ENCODE results near the gene DNPEP.

The DNPEP gene
- total RNA-seq: 75.3 to 146 reads per million in 2 experiments

DNA sequence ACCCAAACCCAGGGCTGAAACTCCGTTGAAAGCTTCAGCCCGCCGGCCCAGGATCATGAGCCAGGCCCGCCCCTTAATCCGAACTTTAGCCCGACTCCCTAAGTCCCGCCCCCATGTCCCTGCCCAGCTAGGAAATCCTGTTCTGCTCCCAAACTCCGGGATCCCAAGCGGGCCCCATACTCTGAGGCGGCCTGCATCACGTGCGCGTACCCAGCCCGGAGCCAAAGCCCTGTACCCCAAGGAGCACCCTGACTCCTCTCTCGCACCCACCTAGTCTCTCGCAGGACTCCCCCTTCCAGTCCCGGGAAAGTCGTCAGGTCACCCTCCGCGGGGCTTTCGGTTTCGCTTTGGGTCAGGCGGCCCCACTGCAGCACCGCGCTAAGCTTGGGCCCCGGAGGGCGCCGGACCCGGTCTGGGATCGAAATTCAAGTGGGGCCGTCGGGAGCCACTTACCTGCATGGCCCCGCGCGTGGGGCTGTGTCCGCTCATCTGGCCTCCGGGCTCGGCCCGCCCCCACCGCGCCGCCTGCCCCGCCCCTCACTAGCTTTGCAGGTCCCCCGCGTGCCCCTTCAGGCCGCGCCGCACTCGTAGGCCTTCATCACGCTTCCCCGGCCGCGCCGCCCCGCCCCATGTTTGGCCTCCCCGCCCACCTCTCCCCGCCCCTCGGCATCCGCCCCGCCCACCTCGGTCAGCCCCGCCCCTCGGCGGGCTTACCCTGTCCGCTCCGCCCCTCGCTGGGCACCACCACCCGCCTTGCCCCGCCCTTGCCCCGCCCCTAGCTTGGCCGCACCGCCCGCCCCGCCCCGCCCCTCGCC lies at the start of gene DNPEP:
Gene DNPEP (minus strand): TSS at position 607 of the 815 bp plus-strand sequence. CDS start 118 bp downstream, at position 489.
- DNase-seq (ENCODE audit: low read depth): peak; percentile 93

DNA sequence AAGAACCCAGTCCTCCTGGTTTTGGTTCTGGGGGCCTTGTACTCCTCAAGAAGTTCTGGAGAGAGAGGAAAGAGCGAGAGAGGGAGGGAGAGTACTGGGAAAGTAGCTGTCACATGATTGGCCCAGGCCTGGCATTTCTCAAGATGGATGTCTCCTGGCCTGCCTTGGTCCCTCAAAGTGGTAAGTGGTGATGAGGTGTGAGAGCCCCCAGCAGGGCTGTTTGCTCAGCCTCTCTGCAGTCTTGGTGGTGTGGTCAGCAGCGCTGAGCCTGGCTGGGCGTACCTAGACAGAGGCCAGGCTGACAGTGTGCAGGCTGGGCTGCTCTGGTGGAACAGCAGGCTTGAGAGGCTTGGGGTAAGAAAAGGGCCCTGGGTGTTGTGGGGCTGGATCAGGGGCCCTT lies 49.4 kb upstream of the DNPEP start:
- no peak for DNase-seq (ENCODE audit: low read depth)

DNA sequence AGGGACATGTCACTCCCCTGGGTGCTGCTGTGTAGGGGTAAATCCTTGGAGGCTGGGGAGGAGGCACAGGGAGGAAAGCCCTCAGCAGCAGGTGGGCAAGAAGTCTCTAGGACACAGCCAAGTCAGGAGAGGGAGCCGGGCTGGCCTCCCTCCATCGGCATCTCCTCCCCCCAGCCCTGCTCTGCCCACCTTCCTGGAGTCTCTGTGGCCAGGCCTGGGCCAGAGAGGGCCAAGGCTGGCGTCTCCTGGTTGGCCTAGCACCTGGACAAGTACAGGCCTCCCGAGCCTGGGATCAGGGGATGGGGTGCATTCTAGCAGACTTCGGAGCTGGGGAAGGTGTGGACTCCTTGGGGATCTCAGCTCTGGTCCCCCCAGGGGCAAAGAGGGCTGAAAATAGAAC lies 48.8 kb upstream of the DNPEP start:
- DNase-seq (ENCODE audit: low read depth): no peak

DNA sequence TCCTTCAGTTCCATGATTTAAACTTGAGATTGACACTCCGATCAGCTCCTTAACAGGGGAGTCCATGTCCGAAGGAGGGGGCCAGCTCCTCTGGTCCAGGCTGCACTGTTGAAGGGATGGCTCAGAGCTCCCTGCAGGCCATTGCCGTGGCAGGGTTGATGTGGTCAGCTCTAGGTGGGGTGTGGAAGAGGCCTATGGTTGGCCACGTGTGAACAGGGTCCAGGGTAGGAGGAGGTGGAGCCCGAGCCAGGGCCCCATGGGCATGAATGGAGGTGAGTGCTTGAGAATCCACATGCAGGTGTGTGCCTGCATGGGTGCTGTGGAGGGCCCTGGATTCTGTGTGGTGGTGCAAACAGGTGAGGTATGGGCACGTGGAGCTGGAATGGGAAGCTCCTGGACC lies 48.0 kb upstream of the DNPEP start:
- DNase-seq (ENCODE audit: low read depth): no peak

DNA sequence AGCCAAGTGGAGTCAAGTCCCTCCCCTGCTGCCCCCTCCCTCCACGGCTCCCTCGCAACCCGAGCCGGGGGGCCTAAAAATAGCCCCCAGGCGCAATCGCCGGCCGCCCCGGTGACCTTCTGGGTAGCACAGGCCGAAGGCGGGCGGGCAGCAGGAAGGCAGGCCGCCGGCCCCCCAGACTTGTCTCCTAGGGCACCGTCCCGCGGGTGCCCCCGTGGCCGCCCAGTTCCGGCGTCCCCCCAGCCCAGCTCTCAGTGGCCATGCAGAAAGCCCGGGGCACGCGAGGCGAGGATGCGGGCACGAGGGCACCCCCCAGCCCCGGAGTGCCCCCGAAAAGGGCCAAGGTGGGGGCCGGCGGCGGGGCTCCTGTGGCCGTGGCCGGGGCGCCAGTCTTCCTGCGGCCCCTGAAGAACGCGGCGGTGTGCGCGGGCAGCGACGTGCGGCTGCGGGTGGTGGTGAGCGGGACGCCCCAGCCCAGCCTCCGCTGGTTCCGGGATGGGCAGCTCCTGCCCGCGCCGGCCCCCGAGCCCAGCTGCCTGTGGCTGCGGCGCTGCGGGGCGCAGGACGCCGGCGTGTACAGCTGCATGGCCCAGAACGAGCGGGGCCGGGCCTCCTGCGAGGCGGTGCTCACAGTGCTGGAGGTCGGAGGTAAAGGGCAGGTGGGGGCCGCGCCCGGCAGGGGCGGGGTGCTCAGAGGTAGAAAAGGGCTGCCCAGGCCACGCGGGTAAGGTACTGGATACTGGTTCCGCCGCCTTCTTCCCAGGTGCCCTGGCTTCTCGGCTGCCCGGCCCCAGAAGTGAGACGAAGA lies 47.2 kb upstream of the DNPEP start, which contains the start of gene SPEG:
Gene SPEG (plus strand): TSS at position 126 of the 808 bp plus-strand sequence. CDS start 135 bp downstream, at position 261.
- DNase-seq (ENCODE audit: low read depth): no peak

DNA sequence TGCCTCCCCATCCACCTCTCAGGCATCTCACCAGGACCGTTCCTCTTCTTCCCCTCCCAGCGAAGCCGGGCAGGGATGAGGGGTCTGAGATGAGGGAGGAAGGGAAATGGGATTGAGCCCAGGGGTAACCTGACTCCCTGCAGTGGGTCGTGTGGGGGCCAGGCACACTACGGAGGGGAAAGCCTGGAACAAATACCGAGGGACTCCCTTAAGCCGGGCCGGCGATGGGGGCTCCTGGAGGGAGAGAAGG lies 46.7 kb upstream of the DNPEP start:
- no peak for DNase-seq (ENCODE audit: low read depth)

DNA sequence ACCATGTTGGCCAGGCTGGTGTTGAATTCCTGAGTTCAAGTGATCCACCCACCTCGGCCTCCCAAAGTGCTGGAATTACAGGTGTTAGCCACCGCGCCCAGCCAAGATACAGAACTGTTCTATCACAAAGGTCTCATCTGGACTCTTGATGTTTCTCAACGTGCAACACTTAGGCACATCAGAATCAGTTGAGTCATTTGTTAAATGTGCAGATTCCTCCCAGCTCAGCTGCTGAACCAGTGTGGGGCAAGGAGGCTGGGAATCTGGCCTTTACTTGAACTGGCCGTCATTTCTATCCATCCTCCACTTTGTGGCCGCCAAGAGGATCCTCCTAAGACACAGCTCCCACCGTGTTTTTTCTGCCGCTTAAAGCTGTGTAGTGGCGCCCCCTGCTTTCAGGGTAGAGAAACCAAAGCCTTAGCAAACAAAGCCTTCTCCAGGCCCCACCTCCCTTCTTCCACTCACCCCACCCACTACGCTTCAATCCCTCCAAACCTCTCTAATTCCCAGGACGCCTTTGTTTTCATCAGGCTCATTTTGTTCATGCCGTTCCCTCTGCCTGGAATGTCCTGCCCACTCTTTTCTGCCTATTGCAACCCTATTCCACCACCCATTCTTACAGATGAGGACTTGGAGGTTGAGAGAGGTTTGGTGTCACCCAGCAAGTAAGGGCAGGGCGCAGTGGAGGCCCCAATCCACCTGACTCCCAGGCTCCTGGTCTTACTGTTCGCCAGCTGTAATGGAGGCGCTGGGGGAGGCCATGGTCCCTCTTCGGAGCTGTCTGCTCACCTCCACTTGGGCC lies 46.2 kb upstream of the DNPEP start:
- no peak for DNase-seq (ENCODE audit: low read depth)

DNA sequence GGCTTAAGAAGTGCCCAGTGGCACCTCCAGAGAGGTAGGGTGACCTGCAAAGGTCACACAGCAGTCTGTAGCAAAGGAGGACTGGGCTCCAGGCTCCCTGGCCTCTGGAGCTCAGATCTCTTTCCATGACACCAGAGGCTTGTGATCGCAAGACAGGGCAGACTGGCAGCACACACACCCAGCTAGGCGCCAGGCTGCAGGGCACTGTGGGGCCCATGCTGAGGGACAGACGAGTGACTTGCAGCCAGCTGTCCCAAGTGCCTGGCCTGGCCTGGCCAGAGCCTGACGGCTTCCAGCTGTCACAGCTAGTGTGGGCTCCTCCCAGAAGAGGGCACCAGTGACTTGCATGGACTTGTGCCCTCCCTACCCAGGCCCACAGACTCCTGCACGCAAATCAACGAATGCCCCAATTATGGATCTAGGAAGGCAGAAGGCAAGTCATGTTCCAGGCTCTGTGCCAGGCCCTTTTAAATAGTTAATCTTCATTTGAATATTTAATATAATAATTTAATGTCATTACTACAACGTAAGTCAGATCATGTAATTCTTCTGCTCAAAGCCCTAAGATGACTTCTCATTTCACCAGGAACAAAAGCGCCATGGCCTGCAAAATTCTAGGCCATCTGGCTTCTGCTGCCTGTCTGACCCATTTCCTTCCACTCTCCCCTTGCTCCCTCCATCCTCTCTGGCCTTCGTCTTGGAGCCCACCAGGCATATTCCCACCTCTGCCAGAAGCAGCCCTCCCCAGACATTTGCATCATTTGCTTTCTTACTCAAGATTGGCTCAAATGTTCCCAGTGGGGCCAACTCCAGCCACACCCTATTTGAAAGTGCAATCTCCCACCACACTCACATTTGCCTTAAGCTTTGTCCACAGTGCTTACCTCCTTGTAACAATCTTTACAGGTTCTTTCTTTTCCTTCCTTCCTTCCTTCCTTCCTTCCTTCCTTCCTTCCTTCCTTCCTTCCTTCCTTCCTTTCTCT lies 43.2 kb upstream of the DNPEP start:
- DNase-seq (ENCODE audit: low read depth): no peak

DNA sequence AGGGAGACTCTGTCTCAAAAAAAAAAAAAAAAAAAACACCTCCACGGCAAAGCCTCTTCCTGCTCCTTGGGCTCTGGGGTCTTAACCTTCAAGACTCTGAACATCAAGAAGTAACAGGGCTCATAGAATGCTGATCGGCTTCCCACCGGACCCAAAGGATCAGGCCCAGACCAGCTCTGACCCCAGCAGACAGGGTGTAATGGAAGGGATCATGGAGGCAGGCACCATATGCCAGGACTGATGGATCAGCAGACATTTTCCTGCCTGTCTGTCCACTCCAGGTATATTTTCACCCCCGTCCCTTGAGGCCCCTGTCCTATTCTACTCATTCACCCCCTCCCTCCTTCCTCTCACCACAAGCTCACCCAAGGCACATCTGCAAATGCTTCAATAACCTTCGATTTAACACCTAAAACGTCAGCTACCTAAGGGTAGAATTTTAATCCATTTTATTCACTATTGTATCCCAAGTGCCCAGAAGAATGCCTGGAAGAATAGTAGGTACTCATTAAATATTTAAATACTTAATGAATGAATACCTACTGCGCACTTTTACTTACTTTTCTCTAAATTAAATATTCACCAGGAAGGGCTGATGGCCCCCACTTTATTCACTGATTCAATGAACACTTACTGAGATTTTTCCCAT lies 42.4 kb upstream of the DNPEP start:
- DNase-seq (ENCODE audit: low read depth): no peak

DNA sequence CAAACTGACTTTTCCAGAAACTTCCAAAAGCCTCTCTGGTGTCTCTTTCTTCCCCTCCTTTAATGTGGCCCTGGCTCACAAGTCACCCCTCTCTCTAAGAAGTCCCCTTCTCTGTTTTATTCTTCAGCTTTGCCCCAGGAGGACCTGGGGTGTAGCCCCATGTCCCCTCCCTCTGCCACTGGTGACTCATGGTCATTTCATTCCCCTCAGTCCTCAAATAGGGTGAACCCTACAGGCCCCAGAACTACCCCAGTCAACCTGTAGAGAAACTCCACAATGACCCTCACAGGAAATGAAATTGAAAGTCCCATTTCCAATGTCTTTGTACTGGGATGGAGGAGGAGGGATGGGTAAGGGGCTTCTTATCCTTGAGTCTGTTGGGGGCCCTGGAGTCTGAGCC lies 40.8 kb upstream of the DNPEP start:
- no peak for DNase-seq (ENCODE audit: low read depth)

DNA sequence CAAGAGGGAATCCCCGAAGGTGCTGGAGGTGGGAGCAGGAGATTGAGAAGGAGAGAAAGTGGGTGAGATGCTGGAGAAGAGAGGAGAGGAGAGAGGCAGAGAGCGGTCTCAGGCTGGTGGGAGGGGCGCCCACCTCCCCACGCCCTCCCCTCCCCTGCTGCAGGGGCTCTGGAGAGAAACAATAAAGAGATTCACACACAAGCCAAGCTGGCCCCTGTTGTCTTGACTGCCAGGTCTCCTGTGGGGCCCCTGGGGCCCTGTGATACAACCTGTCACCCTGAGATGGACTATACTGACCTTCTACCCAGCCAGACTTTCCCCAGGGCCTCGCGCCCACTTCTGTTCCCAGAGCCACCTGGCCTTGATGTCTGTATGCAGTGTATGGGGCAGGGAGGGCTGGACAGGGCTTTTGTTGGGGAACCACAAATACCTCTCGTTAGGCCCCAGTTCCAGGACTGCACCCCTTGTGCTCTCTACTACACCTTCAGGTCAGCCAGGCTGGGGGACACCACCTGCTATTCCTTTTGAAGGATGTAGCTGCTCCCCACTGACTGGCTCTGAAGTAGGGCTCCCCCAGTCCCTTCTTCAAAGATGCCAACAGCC lies 38.9 kb upstream of the DNPEP start:
- no peak for DNase-seq (ENCODE audit: low read depth)

DNA sequence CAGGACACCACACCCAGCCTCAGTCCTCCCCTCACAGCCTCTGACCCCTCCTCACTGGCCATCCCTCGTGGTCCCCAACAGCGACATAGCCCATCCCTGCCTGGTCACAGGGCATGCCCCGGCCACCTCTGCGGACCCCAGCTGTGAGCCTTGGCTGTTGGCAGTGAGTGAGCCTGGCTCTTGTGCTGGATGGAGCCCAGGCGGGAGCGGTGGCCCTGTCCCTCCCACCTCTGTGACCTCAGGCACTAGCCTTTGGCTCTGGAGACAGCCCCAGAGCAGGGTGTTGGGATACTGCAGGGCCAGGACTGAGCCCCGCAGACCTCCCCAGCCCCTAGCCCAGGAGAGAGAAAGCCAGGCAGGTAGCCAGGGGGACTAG lies 38.3 kb upstream of the DNPEP start:
- no peak for DNase-seq (ENCODE audit: low read depth)

DNA sequence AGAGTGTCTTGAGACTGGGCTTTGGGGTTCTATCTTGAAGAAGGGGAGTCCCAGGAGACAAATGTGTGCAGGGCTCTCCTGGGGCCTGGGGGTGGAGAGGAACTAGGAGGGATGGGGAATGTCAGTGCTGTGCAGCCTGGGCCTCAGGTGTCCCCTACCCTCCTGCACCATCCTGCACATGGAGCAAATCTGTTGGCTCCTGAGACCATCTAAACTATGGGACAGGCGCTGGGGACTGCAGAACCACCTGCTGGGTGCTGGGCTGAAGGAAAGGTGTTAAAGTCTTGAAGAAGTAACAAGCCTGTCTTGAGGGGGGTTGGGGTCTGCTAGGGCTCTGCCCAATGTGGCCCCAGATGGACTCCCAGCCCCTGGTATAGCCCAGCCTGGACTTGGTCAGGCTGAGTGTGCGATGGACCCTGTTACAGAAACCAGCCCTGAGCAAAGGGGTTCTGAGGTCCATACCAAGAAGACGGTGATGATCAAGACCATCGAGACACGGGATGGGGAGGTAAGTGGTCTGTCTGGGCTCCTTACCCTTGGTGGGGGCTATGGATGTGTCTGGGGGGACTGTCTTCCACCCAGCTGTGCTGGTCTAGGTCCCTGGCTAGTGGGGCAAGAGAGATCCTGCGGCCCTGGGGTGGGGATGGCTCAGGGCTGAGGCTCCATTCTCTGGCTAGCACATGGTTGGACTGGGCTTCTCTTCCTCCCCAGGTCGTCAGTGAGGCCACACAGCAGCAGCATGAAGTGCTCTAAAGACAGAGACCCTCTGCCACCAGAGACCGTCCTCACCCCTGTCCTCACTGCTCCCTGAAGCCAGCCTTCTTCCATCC lies 37.7 kb upstream of the DNPEP start:
- DNase-seq (ENCODE audit: low read depth): no peak

DNA sequence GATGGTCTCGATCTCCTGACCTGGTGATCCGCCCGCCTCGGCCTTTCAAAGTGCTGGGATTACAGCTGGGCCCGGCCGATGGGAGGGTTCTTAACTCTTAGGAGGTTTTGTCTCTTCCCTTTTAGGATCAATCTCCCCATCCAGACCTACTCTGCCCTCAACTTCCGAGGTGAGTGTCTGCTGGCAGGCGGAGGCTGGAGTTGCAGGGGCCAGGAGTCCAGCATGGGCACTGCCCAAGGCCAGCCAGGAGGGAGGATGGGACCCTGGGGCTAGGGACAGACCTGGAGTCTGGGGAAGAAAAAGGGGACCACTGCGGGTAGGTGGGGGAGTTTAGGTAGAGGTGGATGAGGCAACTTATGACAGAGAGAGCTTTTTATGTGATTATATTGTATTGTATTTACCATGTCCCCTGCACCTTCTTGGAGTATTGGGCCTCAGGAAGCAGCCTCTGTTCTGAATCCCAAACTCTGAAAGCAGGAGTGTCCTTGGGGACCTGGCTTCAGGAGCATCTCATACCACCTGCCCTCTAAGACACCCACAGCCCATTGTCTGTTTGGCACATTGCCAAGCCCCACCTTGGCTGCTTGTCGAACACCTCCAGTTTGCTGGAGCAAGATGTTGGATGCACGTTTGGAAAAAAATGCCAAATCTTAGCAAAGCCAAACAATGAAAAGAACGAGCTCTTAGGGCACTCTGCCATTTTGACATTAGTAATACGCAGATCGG lies 36.1 kb upstream of the DNPEP start:
- DNase-seq (ENCODE audit: low read depth): no peak

DNA sequence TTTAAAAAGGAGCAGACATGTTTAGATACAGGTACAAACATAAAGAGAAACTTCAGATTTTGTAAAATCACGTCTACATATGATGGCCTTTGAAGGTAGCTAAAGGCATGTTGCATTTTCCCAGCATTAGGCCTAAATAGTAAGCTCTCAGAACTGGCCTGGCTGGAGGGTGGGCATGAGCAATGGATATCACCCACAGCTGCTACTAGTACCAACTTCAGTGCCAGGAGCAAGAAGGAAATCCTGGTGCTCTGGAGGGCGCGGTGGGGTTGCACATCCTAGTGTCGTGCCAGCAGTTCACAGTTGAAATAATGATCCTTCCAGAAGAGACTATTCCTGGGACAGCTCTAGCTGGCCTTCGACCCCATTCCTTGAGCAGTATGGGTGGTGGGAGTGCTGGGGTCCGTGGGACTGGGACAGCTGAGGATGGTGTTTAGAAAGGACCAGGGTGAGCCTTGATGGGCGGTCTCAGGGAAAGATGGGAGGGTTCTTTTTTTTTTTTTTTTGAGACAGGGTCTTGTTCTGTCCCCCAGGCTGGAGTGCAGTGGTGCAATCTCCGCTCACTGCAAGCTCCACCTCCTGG lies 35.3 kb upstream of the DNPEP start:
- no peak for DNase-seq (ENCODE audit: low read depth)

DNA sequence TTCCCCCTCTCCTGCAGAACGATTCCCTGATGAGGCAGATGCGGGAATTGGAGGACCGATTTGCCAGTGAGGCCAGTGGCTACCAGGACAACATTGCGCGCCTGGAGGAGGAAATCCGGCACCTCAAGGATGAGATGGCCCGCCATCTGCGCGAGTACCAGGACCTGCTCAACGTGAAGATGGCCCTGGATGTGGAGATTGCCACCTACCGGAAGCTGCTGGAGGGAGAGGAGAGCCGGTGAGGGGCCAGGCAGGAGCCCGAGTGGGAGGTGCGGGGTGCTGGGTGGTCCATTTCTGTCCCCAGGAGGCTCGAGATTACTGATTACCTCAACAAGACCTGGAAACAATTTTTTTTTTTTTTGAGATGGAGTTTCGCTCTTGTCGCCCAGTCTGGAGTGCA lies 33.6 kb upstream of the DNPEP start:
- DNase-seq (ENCODE audit: low read depth): no peak

DNA sequence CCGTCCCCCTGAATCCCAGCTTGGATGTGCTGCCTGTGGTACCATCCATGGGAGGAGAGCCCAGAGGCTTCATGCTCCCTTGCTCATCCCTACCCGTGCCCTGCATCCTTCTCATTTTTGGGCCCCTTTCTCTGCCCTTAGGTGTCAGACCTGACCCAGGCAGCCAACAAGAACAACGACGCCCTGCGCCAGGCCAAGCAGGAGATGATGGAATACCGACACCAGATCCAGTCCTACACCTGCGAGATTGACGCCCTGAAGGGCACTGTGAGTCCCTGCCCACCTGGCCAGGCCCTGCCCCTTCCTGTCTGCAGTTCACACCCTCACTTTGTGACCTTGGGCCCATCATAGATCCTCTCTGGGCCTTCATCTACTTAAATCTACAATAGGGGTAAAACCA lies 33.0 kb upstream of the DNPEP start:
- no peak for DNase-seq (ENCODE audit: low read depth)

All from T follicular helper cell (primary cell).